Measurements from ENCODE around the gene CNOT9. TPM values are rescaled to one million over a fixed set of nuclear protein-coding genes. Genes with fewer than 3 reads are reported as not detected.

Gene CNOT9
- total RNA-seq, 1 experiment from 2014 or later: 65.7 TPM

GRCh38 chr2:218607436-218608115 lies 38.9 kb downstream of the CNOT9 start, which contains the start of gene PLCD4:
PLCD4 (plus strand) TSS chr2:218607899; CDS start chr2:218615740, 7,841 bp downstream.
- no peak within 1 kb of the TSS for H3K9ac ChIP-seq (ENCODE audit: low read length)
- no peaks in the 10 kb centered on the region for H3K36me3 ChIP-seq (ENCODE audit: control insufficient read depth in 1 of 2, insufficient read depth in 2 of 2, low read length in 2 of 2)
- no peak within 1 kb of the TSS for H3K4me3 ChIP-seq (replicated peaks in 1 of 2; ENCODE audit: low read depth in 1 of 2, low read length in 2 of 2)
- intact Hi-C loops (cut with micrococcal nuclease): no loop called here
- ChIA-PET POLR2A (no interaction called here), CTCF (no interaction called here), RAD21 (ENCODE audit: low non-redundant PET in 1 of 2, low total read pairs in 2 of 2, uncharacterized antibody in 2 of 2, unreplicated experiment in 2 of 2) (no interaction called here)
- peaks cover 5 to 12% of the 10 kb centered on the region in 2 experiments; a peak in 2 of 4 replicates for H3K4me1 ChIP-seq (ENCODE audit: control insufficient read depth in 1 of 2, insufficient read depth in 2 of 2, low read length in 2 of 2)
- H3K9me3 ChIP-seq (ENCODE audit: control insufficient read depth in 1 of 2, insufficient read depth in 1 of 2, low read depth in 1 of 2, low read length in 2 of 2): no peaks in the 10 kb centered on the region
- no peaks in the 10 kb centered on the region for H4K20me1 ChIP-seq (ENCODE audit: insufficient read depth)
- ATAC-seq: peak; percentile 39; the same call in 1 of the 2 replicates
- no peak within 1 kb of the TSS for H3K27ac ChIP-seq (ENCODE audit: low read depth, low read length)
- H3K79me2 ChIP-seq (ENCODE audit: insufficient read depth, low read length): no peaks in the 10 kb centered on the region
- H2AFZ ChIP-seq (ENCODE audit: low read depth, low read length, poor library complexity, severe bottlenecking): no peak within 1 kb of the TSS
- no peak within 1 kb of the TSS for H3K4me2 ChIP-seq (ENCODE audit: low read length)
- H3K27me3 ChIP-seq (ENCODE audit: insufficient read depth, low read length): no peaks in the 10 kb centered on the region
- no peak for DNase-seq (ENCODE audit: low read depth, low spot score)
- no TSS peak for BruUV-seq (replicated peaks)
- TF ChIP-seq, protein P1, sequence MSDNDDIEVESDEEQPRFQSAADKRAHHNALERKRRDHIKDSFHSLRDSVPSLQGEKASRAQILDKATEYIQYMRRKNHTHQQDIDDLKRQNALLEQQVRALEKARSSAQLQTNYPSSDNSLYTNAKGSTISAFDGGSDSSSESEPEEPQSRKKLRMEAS (IDR thresholded peaks at IDR 0.05): no peak
- TF ChIP-seq ATF3 (IDR thresholded peaks at IDR 0.05): no peak
- TF ChIP-seq REST (IDR thresholded peaks at IDR 0.05; ENCODE audit: low read depth): no peak
- TF ChIP-seq, protein P2, sequence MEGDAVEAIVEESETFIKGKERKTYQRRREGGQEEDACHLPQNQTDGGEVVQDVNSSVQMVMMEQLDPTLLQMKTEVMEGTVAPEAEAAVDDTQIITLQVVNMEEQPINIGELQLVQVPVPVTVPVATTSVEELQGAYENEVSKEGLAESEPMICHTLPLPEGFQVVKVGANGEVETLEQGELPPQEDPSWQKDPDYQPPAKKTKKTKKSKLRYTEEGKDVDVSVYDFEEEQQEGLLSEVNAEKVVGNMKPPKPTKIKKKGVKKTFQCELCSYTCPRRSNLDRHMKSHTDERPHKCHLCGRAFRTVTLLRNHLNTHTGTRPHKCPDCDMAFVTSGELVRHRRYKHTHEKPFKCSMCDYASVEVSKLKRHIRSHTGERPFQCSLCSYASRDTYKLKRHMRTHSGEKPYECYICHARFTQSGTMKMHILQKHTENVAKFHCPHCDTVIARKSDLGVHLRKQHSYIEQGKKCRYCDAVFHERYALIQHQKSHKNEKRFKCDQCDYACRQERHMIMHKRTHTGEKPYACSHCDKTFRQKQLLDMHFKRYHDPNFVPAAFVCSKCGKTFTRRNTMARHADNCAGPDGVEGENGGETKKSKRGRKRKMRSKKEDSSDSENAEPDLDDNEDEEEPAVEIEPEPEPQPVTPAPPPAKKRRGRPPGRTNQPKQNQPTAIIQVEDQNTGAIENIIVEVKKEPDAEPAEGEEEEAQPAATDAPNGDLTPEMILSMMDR (IDR thresholded peaks at IDR 0.05 in 2 of 3, conservative IDR thresholded peaks at IDR 0.05 in 1 of 3; ENCODE audit: borderline replicate concordance in 1 of 3, insufficient read depth in 1 of 3, low read depth in 2 of 3, low read length in 2 of 3): no peak
- no peak for TF ChIP-seq RAD21 (IDR thresholded peaks at IDR 0.05; ENCODE audit: low read depth)
- TF ChIP-seq, protein P3, sequence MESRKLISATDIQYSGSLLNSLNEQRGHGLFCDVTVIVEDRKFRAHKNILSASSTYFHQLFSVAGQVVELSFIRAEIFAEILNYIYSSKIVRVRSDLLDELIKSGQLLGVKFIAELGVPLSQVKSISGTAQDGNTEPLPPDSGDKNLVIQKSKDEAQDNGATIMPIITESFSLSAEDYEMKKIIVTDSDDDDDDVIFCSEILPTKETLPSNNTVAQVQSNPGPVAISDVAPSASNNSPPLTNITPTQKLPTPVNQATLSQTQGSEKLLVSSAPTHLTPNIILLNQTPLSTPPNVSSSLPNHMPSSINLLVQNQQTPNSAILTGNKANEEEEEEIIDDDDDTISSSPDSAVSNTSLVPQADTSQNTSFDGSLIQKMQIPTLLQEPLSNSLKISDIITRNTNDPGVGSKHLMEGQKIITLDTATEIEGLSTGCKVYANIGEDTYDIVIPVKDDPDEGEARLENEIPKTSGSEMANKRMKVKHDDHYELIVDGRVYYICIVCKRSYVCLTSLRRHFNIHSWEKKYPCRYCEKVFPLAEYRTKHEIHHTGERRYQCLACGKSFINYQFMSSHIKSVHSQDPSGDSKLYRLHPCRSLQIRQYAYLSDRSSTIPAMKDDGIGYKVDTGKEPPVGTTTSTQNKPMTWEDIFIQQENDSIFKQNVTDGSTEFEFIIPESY (IDR thresholded peaks at IDR 0.05; ENCODE audit: extremely low read depth, insufficient replicate concordance, low read length): no peak
- H3K9me2 ChIP-seq (ENCODE audit: insufficient read depth): no peaks in the 10 kb centered on the region
